AG04450 (cell line): ENCODE data around the gene VWCE. TPM values are rescaled to one million over a fixed set of nuclear protein-coding genes. Genes with fewer than 3 reads are reported as not detected.

Experiments
- CTCF ChIA-PET: fragments of 300-600, 350-600 bp; formaldehyde crosslinking; extraction: SDS; loops from one replicate; lab custom pipeline; 2022; ENCODE audit warnings: antibody characterized with exemption, inconsistent platforms; lab: Charles Lee
- POLR2A ChIA-PET: fragments of 350-600 bp; formaldehyde crosslinking; extraction: SDS; loops from one replicate; lab custom pipeline; 2021; ENCODE audit warnings: antibody characterized with exemption, inconsistent platforms; lab: Yijun Ruan, JAX
- DNase-seq: peaks from one replicate; pipeline ENCODE4 v3.0.0-alpha.2; 2011; ENCODE audit warnings: low read depth, low spot score
- H3K27ac ChIP-seq: one replicate; pipeline ENCODE4 v1.5.1; 2012; ENCODE audit warnings: low read depth, low read length, control low read depth
- H3K27me3 ChIP-seq: one replicate; pipeline ENCODE4 v1.6.0; 2012; ENCODE audit warnings: low read length; ENCODE audit not compliant: control insufficient read depth, insufficient read depth
- H3K4me3 ChIP-seq: 2 replicates; pipeline ENCODE4 v1.5.1; 2011; ENCODE audit warnings: mild to moderate bottlenecking, low read depth, low read length, control low read depth
- H3K9me3 ChIP-seq: 2 replicates; pipeline ENCODE4 v1.5.1; 2012; ENCODE audit warnings: low read length; ENCODE audit not compliant: control insufficient read depth, insufficient read depth
- CTCF ChIP-seq: IDR thresholded peaks from 2 replicates; pipeline ENCODE4 v1.5.1; 2011; ENCODE audit warnings: low read depth, low read length, control low read depth, inconsistent platforms
- polyA plus RNA-seq: library from polyadenylated mRNA; depleted of rRNA; stranded (reverse); fragments of >200 nt; gene quantifications from 2 replicates; pipeline ENCODE4 v1.2.3, GENCODE V29; 2011

VWCE gene
- polyA plus RNA-seq, 1 experiment = 1.4 TPM

DNA sequence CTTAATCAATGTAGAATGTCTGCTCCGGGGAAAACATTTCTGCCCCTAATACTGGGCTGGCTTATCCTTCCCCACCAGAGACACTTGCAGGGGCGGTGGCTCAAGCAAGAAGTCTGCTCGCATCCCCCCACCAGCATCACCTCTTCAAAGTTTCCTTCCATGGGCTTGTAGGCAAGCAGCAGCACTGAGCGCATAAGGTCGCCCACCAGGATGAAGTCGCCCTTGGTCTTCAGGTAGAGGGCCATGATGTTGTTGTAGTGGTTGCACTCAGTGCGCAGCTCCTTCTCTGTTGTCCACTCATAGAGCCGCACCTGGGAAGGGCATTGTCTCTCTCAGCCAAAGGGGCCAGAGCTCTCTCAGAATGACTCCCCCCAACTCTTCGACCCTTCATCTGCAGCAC, 8.6 kb upstream of the VWCE start:
- CTCF ChIA-PET = interaction anchor here (1.4 kb wide), 1 partner anchor 32 kb away, joined by 4 read pairs; no protein-coding TSS in a partner anchor

GRCh38 chr11:61302550-61302949, 7.4 kb upstream of the VWCE start:
- ChIA-PET CTCF (interaction anchor here (1.4 kb wide), 1 partner anchor 34 kb away, joined by 4 read pairs; no protein-coding TSS in a partner anchor), POLR2A (interaction anchor here (0.6 kb wide), 1 partner anchor 45 kb away, joined by 3 read pairs; no protein-coding TSS in a partner anchor)
- no peaks in the 10 kb centered on the region for H3K27me3 ChIP-seq
- TF ChIP-seq CTCF = no peak
- no peaks in the 10 kb centered on the region for H3K9me3 ChIP-seq
- no peak overlapping the region for H3K4me3 ChIP-seq
- H3K27ac ChIP-seq = no peak overlapping the region
- no peak for DNase-seq

More for the DNA sequence above, 8.6 kb upstream of the VWCE start:
- Histone ChIP-seq H3K27ac (no peak overlapping the region), H3K27me3 (no peaks in the 10 kb centered on the region), H3K4me3 (no peak overlapping the region), H3K9me3 (no peaks in the 10 kb centered on the region)
- DNase-seq = no peak
- no peak for TF ChIP-seq CTCF
- POLR2A ChIA-PET = no interaction called here

- Histone ChIP-seq H3K27me3 (no peaks in the 10 kb centered on the region), H3K4me3 (no peak overlapping the region), H3K9me3 (no peaks in the 10 kb centered on the region), H3K27ac (peak overlapping the region; percentile 77)
- no peak for DNase-seq
- ChIA-PET POLR2A (no interaction called here), CTCF (interaction anchor here (0.9 to 1.8 kb wide), 3 partner anchors 37 to 87 kb away, joined by 4 to 6 read pairs (median 5); no protein-coding TSS in a partner anchor)
- no peak for TF ChIP-seq CTCF
Measured at GRCh38 chr11:61298663-61299244, 3.6 kb upstream of the VWCE start.

GRCh38 chr11:61297746-61298145, 2.6 kb upstream of the VWCE start:
- Histone ChIP-seq H3K27me3 (no peaks in the 10 kb centered on the region), H3K9me3 (no peaks in the 10 kb centered on the region), H3K4me3 (no peak overlapping the region), H3K27ac (peak overlapping the region; percentile 77)
- CTCF ChIA-PET = interaction anchor here (0.6 to 1.8 kb wide), 3 partner anchors 43 to 110 kb away, joined by 3 to 6 read pairs (median 4); no protein-coding TSS in a partner anchor
- peak; percentile 41 for DNase-seq
- POLR2A ChIA-PET = interaction anchor here (0.6 to 0.8 kb wide), 2 partner anchors 64 to 154 kb away, joined by 3 to 7 read pairs; partner anchors contain the start of genes CYB561A3 and TMEM138
- TF ChIP-seq CTCF = no peak

DNA sequence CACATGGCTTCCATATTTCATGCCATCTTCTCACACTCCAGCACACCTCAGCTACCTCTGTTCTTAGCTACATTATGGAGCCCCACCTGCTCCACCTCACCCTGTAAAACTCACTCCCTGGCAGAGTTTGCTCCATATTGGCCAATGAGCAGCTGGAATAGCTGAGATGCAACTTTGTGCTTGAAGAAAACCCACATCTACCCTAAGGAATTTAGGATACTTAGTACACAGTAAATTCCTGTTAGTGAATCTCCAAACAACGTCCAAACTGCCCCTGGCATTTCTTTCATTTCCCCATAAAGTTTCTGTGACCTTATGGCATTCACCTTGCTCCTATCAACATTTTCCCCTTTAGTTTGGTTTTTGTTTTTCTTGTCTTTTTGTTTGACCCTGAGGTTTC, 2.2 kb upstream of the VWCE start:
- H3K9me3 ChIP-seq = no peaks in the 10 kb centered on the region
- CTCF ChIA-PET = interaction anchor here (0.9 to 1.5 kb wide), 2 partner anchors 39 to 42 kb away, joined by 4 read pairs; no protein-coding TSS in a partner anchor
- no peak for DNase-seq
- no peak overlapping the region for H3K4me3 ChIP-seq
- TF ChIP-seq CTCF = no peak
- H3K27me3 ChIP-seq = no peaks in the 10 kb centered on the region
- POLR2A ChIA-PET = interaction anchor here (0.6 to 0.8 kb wide), 2 partner anchors 39 to 65 kb away, joined by 3 to 4 read pairs; partner anchors contain the start of genes CYB561A3 and TMEM138
- peak overlapping the region; percentile 77 for H3K27ac ChIP-seq
